HepG2 (cell line): ENCODE measurements around the gene OCSTAMP. TPM values are rescaled to one million over a fixed set of nuclear protein-coding genes. Genes with fewer than 3 reads are reported as not detected.
A peak's percentile ranks its signal among the peaks of the same experiment; 100 is the strongest.

Source experiments
- CBX1 ChIP-seq: IDR thresholded peaks from one replicate; pipeline ENCODE4 v1.6.1; 2016; ENCODE audit warnings: antibody characterized with exemption, low read depth
- CEBPB ChIP-seq: IDR thresholded peaks from 2 replicates; pipeline ENCODE4 v1.6.1; 2011; ENCODE audit warnings: low read depth, low read length, improper control_type of control experiment, borderline replicate concordance
- ERF ChIP-seq: IDR thresholded peaks from 2 replicates; pipeline ENCODE4 v1.6.1; 2018; ENCODE audit warnings: missing biosample characterization, missing genetic modification reagents
- FOXA1 ChIP-seq, 2 experiments: fragments of 450-650 bp in 1 of 2; sonication (generic) in 1 of 2; formaldehyde crosslinking in 1 of 2; IDR thresholded peaks; 2 replicates each; pipeline versions ENCODE4 v1.4.0 to v1.6.1; 2016 to 2020; ENCODE audit warnings: missing genetic modification reagents in 1 of 2
- GABPB1 ChIP-seq: IDR thresholded peaks from 2 replicates; pipeline ENCODE4 v1.6.1; 2016; ENCODE audit warnings: mild to moderate bottlenecking, missing genetic modification reagents, moderate library complexity, missing compliant biosample characterization
- MTA1 ChIP-seq: sonication (generic); formaldehyde crosslinking; IDR thresholded peaks from 2 replicates; pipeline ENCODE4 v1.4.0; 2020; ENCODE audit warnings: missing genetic modification reagents, mild to moderate bottlenecking, borderline replicate concordance
- ZBTB1 ChIP-seq: sonication (generic); formaldehyde crosslinking; IDR thresholded peaks from 2 replicates; pipeline ENCODE4 v1.4.0; 2020; ENCODE audit warnings: missing genetic modification reagents, borderline replicate concordance
- ZFP36L2 ChIP-seq: sonication (generic); formaldehyde crosslinking; IDR thresholded peaks from 2 replicates; pipeline ENCODE4 v1.4.0; 2020; ENCODE audit warnings: missing genetic modification reagents
- ZNF335 ChIP-seq: sonication (generic); formaldehyde crosslinking; IDR thresholded peaks from 2 replicates; pipeline ENCODE4 v1.4.0; 2020; ENCODE audit warnings: missing genetic modification reagents
- ZNF780A ChIP-seq: sonication (generic); formaldehyde crosslinking; IDR thresholded peaks from 2 replicates; pipeline ENCODE4 v1.8.0; 2022; ENCODE audit warnings: mild to moderate bottlenecking, missing genetic modification reagents, moderate library complexity
- polyA plus RNA-seq, 8 experiments: library from polyadenylated mRNA; depleted of rRNA in 3 of 8; stranded (reverse) in 7 of 8; unstranded in 1 of 8; fragments of >200 nt; fragmentation: Illumina TruSeq in 4 of 8; extraction: Trizol in 4 of 8; gene quantifications; 2 replicates each; pipeline versions ENCODE4 v1.2.1 to v1.2.3, GENCODE V29; 2011 to 2016; ENCODE audit warnings: low read depth in 4 of 8, missing spikeins in 1 of 8, mixed read lengths in 1 of 8; ENCODE audit not compliant: insufficient read depth in 1 of 8
- total RNA-seq, 5 experiments: library from RNA; depleted of rRNA; stranded (reverse); fragments of >200 nt; fragmentation: Illumina TruSeq; extraction: Trizol; gene quantifications; 2 replicates each; pipeline ENCODE4 v1.2.3, GENCODE V29; 2016; ENCODE audit warnings: low read depth in 1 of 5
- TF ChIP-seq, protein P1 (sequence below): sonication (generic); formaldehyde crosslinking; IDR thresholded peaks from 2 replicates; pipeline ENCODE4 v1.8.0; 2022; ENCODE audit warnings: mild to moderate bottlenecking, missing genetic modification reagents
- TF ChIP-seq, protein P2 (sequence below): sonication (generic); formaldehyde crosslinking; IDR thresholded peaks from 2 replicates; pipeline ENCODE4 v1.9.0; 2021; ENCODE audit warnings: mild to moderate bottlenecking, missing genetic modification reagents
- TF ChIP-seq, protein P3 (sequence below): sonication (generic); formaldehyde crosslinking; IDR thresholded peaks from 2 replicates; pipeline ENCODE4 v1.4.0; 2020; ENCODE audit warnings: missing genetic modification reagents
- TF ChIP-seq, protein P4 (sequence below): sonication (generic); formaldehyde crosslinking; IDR thresholded peaks from 2 replicates; pipeline ENCODE4 v1.4.0; 2020; ENCODE audit warnings: mild to moderate bottlenecking, low read depth, missing genetic modification reagents
- TF ChIP-seq, protein P5 (sequence below): sonication (generic); formaldehyde crosslinking; IDR thresholded peaks from 2 replicates; pipeline ENCODE4 v1.4.0; 2020; ENCODE audit warnings: missing genetic modification reagents, borderline replicate concordance

The OCSTAMP gene
- total and polyA plus RNA-seq, 2 of the 13 experiments (the other 11 are each of a cell fraction or from before 2014, with no cell fraction given): not detected

DNA sequence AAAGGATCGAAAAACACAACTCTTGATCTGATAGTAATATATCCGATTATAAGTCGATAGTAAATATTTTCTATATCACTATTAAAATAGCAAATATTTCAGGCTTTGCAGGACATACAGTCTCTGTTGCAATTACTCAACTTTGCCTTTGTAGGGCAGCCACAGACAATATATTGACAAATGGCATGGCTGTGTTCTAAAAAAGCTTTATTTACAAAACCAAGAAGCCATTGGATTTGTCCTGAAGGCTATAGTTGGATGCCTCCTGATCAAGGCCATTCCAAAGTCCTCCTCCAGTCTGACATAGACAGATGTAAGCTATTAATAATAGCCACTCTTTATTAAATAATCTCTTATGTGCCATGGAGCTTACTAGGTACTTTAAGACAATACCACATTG lies 5.9 kb downstream of the OCSTAMP start (continued):
- TF ChIP-seq, protein P1, sequence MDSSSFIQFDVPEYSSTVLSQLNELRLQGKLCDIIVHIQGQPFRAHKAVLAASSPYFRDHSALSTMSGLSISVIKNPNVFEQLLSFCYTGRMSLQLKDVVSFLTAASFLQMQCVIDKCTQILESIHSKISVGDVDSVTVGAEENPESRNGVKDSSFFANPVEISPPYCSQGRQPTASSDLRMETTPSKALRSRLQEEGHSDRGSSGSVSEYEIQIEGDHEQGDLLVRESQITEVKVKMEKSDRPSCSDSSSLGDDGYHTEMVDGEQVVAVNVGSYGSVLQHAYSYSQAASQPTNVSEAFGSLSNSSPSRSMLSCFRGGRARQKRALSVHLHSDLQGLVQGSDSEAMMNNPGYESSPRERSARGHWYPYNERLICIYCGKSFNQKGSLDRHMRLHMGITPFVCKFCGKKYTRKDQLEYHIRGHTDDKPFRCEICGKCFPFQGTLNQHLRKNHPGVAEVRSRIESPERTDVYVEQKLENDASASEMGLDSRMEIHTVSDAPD (CRISPR knock-in tag): no peak
- TF ChIP-seq ERF (CRISPR knock-in tag) (no peak), GABPB1 (CRISPR knock-in tag) (no peak), FOXA1 (IDR thresholded peaks at IDR 0.05) (no peak), FOXA1 (CRISPR knock-in tag; IDR thresholded peaks at IDR 0.05) (0 out of 2 replicates have a peak, but pooled peaks have one; percentile 22), ZFP36L2 (no peak), CBX1 (no peak), MTA1 (no peak), CEBPB (peak; percentile 52), ZNF335 (CRISPR knock-in tag) (no peak), ZNF780A (no peak), ZBTB1 (CRISPR knock-in tag) (no peak)
- TF ChIP-seq, protein P2, sequence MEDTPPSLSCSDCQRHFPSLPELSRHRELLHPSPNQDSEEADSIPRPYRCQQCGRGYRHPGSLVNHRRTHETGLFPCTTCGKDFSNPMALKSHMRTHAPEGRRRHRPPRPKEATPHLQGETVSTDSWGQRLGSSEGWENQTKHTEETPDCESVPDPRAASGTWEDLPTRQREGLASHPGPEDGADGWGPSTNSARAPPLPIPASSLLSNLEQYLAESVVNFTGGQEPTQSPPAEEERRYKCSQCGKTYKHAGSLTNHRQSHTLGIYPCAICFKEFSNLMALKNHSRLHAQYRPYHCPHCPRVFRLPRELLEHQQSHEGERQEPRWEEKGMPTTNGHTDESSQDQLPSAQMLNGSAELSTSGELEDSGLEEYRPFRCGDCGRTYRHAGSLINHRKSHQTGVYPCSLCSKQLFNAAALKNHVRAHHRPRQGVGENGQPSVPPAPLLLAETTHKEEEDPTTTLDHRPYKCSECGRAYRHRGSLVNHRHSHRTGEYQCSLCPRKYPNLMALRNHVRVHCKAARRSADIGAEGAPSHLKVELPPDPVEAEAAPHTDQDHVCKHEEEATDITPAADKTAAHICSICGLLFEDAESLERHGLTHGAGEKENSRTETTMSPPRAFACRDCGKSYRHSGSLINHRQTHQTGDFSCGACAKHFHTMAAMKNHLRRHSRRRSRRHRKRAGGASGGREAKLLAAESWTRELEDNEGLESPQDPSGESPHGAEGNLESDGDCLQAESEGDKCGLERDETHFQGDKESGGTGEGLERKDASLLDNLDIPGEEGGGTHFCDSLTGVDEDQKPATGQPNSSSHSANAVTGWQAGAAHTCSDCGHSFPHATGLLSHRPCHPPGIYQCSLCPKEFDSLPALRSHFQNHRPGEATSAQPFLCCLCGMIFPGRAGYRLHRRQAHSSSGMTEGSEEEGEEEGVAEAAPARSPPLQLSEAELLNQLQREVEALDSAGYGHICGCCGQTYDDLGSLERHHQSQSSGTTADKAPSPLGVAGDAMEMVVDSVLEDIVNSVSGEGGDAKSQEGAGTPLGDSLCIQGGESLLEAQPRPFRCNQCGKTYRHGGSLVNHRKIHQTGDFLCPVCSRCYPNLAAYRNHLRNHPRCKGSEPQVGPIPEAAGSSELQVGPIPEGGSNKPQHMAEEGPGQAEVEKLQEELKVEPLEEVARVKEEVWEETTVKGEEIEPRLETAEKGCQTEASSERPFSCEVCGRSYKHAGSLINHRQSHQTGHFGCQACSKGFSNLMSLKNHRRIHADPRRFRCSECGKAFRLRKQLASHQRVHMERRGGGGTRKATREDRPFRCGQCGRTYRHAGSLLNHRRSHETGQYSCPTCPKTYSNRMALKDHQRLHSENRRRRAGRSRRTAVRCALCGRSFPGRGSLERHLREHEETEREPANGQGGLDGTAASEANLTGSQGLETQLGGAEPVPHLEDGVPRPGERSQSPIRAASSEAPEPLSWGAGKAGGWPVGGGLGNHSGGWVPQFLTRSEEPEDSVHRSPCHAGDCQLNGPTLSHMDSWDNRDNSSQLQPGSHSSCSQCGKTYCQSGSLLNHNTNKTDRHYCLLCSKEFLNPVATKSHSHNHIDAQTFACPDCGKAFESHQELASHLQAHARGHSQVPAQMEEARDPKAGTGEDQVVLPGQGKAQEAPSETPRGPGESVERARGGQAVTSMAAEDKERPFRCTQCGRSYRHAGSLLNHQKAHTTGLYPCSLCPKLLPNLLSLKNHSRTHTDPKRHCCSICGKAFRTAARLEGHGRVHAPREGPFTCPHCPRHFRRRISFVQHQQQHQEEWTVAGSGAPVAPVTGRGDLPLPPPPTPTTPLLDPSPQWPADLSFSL (CRISPR knock-in tag): no peak
- TF ChIP-seq, protein P3, sequence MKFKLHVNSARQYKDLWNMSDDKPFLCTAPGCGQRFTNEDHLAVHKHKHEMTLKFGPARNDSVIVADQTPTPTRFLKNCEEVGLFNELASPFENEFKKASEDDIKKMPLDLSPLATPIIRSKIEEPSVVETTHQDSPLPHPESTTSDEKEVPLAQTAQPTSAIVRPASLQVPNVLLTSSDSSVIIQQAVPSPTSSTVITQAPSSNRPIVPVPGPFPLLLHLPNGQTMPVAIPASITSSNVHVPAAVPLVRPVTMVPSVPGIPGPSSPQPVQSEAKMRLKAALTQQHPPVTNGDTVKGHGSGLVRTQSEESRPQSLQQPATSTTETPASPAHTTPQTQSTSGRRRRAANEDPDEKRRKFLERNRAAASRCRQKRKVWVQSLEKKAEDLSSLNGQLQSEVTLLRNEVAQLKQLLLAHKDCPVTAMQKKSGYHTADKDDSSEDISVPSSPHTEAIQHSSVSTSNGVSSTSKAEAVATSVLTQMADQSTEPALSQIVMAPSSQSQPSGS (CRISPR knock-in tag): no peak
- TF ChIP-seq, protein P4, sequence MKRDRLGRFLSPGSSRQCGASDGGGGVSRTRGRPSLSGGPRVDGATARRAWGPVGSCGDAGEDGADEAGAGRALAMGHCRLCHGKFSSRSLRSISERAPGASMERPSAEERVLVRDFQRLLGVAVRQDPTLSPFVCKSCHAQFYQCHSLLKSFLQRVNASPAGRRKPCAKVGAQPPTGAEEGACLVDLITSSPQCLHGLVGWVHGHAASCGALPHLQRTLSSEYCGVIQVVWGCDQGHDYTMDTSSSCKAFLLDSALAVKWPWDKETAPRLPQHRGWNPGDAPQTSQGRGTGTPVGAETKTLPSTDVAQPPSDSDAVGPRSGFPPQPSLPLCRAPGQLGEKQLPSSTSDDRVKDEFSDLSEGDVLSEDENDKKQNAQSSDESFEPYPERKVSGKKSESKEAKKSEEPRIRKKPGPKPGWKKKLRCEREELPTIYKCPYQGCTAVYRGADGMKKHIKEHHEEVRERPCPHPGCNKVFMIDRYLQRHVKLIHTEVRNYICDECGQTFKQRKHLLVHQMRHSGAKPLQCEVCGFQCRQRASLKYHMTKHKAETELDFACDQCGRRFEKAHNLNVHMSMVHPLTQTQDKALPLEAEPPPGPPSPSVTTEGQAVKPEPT (CRISPR knock-in tag): no peak
- TF ChIP-seq, protein P5, sequence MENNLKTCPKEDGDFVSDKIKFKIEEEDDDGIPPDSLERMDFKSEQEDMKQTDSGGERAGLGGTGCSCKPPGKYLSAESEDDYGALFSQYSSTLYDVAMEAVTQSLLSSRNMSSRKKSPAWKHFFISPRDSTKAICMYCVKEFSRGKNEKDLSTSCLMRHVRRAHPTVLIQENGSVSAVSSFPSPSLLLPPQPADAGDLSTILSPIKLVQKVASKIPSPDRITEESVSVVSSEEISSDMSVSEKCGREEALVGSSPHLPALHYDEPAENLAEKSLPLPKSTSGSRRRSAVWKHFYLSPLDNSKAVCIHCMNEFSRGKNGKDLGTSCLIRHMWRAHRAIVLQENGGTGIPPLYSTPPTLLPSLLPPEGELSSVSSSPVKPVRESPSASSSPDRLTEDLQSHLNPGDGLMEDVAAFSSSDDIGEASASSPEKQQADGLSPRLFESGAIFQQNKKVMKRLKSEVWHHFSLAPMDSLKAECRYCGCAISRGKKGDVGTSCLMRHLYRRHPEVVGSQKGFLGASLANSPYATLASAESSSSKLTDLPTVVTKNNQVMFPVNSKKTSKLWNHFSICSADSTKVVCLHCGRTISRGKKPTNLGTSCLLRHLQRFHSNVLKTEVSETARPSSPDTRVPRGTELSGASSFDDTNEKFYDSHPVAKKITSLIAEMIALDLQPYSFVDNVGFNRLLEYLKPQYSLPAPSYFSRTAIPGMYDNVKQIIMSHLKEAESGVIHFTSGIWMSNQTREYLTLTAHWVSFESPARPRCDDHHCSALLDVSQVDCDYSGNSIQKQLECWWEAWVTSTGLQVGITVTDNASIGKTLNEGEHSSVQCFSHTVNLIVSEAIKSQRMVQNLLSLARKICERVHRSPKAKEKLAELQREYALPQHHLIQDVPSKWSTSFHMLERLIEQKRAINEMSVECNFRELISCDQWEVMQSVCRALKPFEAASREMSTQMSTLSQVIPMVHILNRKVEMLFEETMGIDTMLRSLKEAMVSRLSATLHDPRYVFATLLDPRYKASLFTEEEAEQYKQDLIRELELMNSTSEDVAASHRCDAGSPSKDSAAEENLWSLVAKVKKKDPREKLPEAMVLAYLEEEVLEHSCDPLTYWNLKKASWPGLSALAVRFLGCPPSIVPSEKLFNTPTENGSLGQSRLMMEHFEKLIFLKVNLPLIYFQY (CRISPR knock-in tag): no peak
